ENCODE measurements around the gene HOXA10. TPM values are rescaled to one million over a fixed set of nuclear protein-coding genes. Genes with fewer than 3 reads are reported as not detected.

The HOXA10 gene
- total RNA-seq, 1 donor from 2014 or later, result 0.90 TPM

- no peak for DNase-seq (ENCODE audit: low read depth in 2 of 2)
Measured at GRCh38 chr7:27168265-27168947, 5.7 kb downstream of the HOXA10 start.

DNA sequence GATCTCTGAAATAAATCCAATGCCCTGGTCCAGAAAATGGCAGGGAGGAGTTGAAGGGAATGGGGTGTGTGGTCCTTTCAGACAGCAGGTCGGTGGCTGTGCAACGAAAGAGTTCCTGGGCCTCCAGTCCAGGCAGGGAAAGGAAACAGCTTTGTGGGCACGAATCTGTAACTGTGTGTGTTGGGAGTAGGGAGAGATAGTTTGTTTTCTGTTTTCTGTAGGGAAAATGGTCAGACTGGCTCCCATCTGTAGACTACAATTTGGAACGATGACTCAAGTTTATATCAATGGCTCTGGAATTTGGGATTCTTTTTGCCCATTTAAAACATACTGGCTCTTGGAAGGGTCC lies 6.2 kb downstream of the HOXA10 start:
- no peak for DNase-seq (ENCODE audit: low read depth in 2 of 2)

GRCh38 chr7:27166531-27167505 lies 7.3 kb downstream of the HOXA10 start:
- DNase-seq (ENCODE audit: low read depth in 2 of 2), result no peak

DNA sequence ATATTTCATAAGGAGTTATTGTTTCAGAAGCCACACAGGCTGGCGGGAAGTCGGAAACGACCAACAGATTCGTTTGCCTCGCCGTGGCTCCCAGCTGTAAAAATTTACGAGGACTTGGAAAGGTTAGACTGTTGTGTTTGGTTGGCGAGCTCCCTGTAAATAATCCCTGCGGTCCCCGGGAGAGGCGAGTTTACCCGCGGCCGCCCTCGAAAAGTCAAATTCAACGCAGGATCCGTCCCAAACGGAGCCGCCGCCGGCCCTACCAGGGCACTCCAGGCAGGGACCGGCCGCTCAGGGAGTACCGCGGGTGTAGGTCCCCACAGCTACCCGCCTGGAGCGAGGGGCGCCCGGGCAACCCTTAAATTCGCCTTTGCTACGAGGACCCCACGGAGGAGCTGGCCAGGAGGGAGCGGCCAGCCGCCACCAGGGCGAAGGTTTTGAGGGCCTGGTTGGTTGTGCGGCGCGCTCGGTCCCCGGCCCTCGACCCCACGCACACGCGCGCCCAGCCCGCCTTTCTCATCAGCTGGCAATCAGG lies 8.1 kb downstream of the HOXA10 start:
- no peak for DNase-seq (ENCODE audit: low read depth in 2 of 2)

DNA sequence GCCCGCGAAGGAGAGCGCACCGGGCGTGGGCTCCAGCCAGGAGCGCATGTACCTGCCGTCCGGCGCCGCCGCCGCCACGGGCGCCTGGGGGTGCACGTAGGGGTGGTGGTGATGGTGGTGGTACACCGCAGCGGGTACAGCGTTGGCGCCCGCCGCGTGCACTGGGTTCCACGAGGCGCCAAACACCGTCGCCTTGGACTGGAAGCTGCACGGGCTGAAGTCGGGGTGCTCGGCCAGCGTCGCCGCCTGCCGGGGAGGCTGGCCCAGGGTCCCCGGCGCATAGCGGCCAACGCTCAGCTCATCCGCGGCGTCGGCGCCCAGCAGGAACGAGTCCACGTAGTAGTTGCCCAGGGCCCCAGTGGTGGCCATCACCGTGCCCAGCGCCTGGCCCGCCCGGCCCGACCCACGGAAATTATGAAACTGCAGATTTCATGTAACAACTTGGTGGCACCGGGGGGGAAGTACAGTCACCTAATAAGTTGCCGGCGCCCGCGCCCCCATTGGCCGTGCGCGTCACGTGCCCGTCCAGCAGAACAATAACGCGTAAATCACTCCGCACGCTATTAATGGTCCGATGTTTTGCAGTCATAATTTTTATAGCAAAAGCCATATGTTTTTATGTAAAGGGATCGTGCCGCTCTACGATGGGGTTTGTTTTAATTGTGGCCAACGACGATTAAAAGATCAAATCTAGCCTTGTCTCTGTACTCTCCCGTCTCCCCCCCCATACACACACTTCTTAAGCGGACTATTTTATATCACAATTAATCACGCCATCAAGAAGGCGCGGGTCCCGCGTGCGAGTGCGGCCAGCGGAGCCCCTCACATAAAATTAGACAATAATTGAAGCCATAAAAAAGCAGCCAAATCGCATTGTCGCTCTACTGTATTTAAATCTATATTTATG lies 8.8 kb downstream of the HOXA10 start, which contains the start of gene HOXA9:
Gene HOXA9 (minus strand): TSS at position 449 of the 907 bp plus-strand sequence. CDS start 80 bp downstream, at position 369.
- peak; percentile 92 to 99 for DNase-seq (ENCODE audit: low read depth in 2 of 2)

DNA sequence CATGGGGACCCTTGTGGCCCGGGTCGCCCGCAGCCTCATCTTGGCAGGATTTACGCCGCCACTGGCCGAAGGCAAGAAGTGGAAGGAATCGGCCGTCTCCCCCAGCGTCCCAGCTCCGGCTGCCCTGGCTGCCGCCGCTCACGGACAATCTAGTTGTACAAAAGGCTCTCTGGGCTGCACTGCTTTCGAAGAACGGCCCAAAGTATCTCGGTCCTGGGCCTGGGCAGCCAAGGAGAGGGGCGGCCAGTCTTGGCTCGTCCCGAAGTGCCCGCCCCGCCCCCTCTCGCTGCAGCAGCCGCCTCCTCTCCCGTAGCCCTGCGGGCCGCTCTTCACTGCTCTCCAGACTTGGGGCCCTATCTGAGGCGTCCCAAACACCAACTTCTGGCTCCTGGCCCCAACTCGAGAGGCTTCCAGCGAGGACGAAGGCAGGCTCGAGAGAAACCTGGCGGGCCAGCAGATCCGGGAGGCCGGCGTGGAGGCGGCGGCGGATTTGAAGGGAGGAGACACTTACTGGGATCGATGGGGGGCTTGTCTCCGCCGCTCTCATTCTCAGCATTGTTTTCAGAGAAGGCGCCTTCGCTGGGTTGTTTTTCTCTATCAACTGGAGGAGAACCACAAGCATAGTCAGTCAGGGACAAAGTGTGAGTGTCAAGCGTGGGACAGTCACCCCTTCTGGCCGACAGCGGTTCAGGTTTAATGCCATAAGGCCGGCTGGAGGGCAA lies 9.6 kb downstream of the HOXA10 start:
- peak in 1 of 2 donors; percentile 52 for DNase-seq (ENCODE audit: low read depth in 2 of 2)

DNA sequence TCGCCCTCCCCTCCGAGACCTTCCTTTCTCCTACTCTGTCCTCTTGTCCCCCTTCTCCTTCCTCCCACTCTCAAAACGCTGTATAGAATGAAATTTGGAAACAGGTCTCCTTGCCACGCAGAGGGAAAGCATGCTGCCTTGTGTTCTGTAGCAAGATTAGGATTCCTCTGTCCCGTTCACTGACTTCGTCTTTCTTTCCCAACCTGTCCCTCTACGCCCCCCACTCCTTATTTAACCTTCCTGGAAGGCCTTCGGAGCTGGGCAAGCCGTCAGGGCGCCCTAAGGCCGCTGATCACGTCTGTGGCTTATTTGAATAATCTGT lies 10.1 kb downstream of the HOXA10 start:
- no peak for DNase-seq (ENCODE audit: low read depth in 2 of 2)

GRCh38 chr7:27163288-27164044 lies 10.7 kb downstream of the HOXA10 start:
- DNase-seq (ENCODE audit: low read depth in 2 of 2), result no peak

- no peak for DNase-seq (ENCODE audit: low read depth in 2 of 2)
Measured at GRCh38 chr7:27162561-27163287, 11.4 kb downstream of the HOXA10 start.

- DNase-seq (ENCODE audit: low read depth in 2 of 2), result no peak
Measured at GRCh38 chr7:27161721-27162560, 12.2 kb downstream of the HOXA10 start.

GRCh38 chr7:27161214-27161720 lies 12.9 kb downstream of the HOXA10 start:
- no peak for DNase-seq (ENCODE audit: low read depth in 2 of 2)

GRCh38 chr7:27160546-27161213 lies 13.4 kb downstream of the HOXA10 start:
- peak in 1 of 2 donors; percentile 84 for DNase-seq (ENCODE audit: low read depth in 2 of 2)

DNA sequence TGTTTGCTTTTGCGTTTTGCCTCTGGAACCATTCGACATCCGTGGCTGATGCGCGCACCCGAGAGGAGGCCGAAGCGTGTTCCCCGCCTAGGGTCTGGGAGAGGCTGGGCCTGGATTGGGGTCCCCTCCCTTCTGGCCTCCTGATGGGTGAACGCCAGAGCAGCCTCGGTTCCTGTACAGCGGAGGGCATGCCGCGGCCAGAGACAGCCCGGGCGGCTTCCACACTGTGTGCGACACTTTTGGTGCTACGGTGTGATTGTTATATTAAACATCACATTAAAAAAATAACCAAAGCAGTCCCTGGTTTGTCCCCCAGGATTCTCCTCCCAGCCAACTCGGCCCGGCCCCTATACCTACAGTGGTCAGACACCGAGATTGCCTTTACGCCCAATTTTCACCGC lies 14.0 kb downstream of the HOXA10 start:
- DNase-seq (ENCODE audit: low read depth in 2 of 2), result no peak

GRCh38 chr7:27159266-27160144 lies 14.6 kb downstream of the HOXA10 start:
- no peak for DNase-seq (ENCODE audit: low read depth in 2 of 2)

GRCh38 chr7:27158436-27159265 lies 15.5 kb downstream of the HOXA10 start:
- no peak for DNase-seq (ENCODE audit: low read depth in 2 of 2)
